Nephron progenitor cell (in vitro differentiated cells): ENCODE measurements around the gene GTF2I.
A peak's percentile ranks its signal among the peaks of the same experiment; 100 is the strongest.
"Not testable (repeated sequence)": the region's sequence is repeated elsewhere in the genome, so short reads cannot be mapped to it uniquely, and the experiment has no call there.

Experiments
- DNase-seq: peaks from one replicate; pipeline ENCODE4 v3.0.0; 2021
- H3K27ac Mint-ChIP-seq: 2 replicates; pipeline ENCODE4 v1.8.0; 2021; ENCODE audit warnings: mild to moderate bottlenecking, moderate library complexity, mixed read lengths
- H3K27me3 Mint-ChIP-seq: 2 replicates; pipeline ENCODE4 v1.8.0; 2021; ENCODE audit warnings: mild to moderate bottlenecking, low read depth, mixed read lengths; ENCODE audit not compliant: poor library complexity
- H3K36me3 Mint-ChIP-seq: 2 replicates; pipeline ENCODE4 v1.8.0; 2021; ENCODE audit warnings: low read depth, mixed read lengths
- H3K4me1 Mint-ChIP-seq: 2 replicates; pipeline ENCODE4 v1.8.0; 2021; ENCODE audit warnings: mixed read lengths
- H3K4me3 Mint-ChIP-seq: 2 replicates; pipeline ENCODE4 v1.8.0; 2021; ENCODE audit warnings: mild to moderate bottlenecking, moderate library complexity, mixed read lengths
- H3K9me3 Mint-ChIP-seq: 2 replicates; pipeline ENCODE4 v1.8.0; 2021; ENCODE audit warnings: mild to moderate bottlenecking, moderate library complexity, mixed read lengths
- CTCF ChIP-seq: fragments of 200-600 bp; sonication (generic); IDR thresholded peaks from 2 replicates; pipeline ENCODE4 v1.5.0; 2021; ENCODE audit warnings: antibody characterized with exemption

Gene GTF2I

DNA sequence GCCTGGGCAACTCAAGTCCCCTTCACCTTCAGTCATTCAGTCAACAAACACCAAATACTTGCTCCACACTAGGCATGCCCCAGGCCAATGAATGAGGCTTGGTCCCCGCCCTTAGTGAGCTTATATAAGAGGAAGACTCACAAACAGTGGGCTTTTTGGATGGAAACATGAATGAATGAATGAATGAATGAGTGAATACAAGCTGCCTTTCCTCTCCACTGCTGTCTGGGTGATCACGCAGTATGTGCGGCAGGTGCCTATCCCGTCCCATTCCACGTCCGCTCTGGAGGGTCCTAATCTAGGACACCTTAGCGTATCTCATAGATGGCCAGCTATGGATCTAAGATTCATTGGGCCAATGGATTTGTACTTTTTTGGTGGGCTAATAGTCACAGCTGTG is 19.8 kb upstream of the GTF2I start:
- H3K27me3 Mint-ChIP-seq, result peaks cover 2% of the 10 kb centered on the region
- peaks cover 11% of the 10 kb centered on the region for H3K4me1 Mint-ChIP-seq
- H3K4me3 Mint-ChIP-seq, result no peak overlapping the region
- no peak overlapping the region for H3K27ac Mint-ChIP-seq
- H3K9me3 Mint-ChIP-seq, result no peaks in the 10 kb centered on the region
- no peaks in the 10 kb centered on the region for H3K36me3 Mint-ChIP-seq
- DNase-seq, result no peak
- no peak for TF ChIP-seq CTCF

GRCh38 chr7:74650055-74650454 is 7.5 kb upstream of the GTF2I start:
- H3K4me3 Mint-ChIP-seq, H3K27me3 Mint-ChIP-seq, H3K27ac Mint-ChIP-seq, H3K36me3 Mint-ChIP-seq, DNase-seq, H3K9me3 Mint-ChIP-seq: not testable (repeated sequence)
- H3K4me1 Mint-ChIP-seq, result peaks cover 16% of the 10 kb centered on the region

DNA sequence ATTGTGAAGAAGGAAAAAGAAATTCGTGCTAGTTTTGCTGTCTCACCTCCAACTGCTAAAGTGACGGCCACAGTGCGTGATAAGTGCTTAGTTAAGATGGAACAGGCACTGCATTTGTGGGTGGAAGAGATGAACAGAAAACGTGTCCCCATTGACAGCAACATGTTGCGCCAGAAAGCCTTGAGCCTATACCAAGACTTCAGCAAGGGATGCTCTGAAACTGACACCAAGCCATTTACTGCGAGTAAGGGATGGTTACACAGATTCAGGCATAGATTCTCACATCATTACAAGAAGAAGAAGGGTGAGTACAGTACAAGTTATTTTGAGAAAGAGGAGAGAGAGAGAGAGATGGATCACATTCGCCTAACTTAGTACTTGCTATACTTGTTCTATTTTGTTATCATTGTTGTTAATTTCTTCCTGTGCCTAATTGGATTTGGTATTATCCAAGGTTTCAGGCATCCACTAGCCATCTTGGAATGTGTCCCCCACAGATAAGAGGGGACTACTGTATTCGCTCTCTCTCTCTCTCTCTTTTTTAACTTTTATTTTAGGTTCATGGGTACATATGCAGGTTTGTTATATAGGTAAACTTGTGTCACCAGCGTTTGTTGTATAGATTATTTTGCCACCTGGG is 6.9 kb upstream of the GTF2I start:
- DNase-seq, H3K36me3 Mint-ChIP-seq, H3K27me3 Mint-ChIP-seq, H3K27ac Mint-ChIP-seq, H3K9me3 Mint-ChIP-seq, H3K4me3 Mint-ChIP-seq: not testable (repeated sequence)
- peaks cover 21% of the 10 kb centered on the region for H3K4me1 Mint-ChIP-seq

DNA sequence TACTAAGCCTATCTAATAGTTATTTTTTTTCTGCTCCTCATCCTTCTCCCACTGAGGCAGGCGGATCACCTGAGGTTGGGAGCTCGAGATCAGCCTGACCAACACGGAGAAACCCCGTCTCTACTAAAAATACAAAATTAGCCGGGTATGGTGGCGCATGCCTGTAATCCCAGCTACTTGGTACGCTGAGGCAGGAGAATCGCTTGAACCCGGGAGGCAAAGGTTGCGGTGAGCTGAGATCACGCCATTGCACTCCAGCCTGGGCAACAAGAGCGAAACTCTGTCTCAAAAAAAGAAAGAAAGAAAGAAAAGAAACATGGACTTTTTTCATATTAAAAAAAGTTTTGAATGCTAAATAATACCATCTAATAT is 6.4 kb upstream of the GTF2I start:
- peaks cover 26% of the 10 kb centered on the region for H3K4me1 Mint-ChIP-seq
- DNase-seq, H3K36me3 Mint-ChIP-seq, H3K27ac Mint-ChIP-seq, H3K4me3 Mint-ChIP-seq, H3K27me3 Mint-ChIP-seq, H3K9me3 Mint-ChIP-seq: not testable (repeated sequence)

DNA sequence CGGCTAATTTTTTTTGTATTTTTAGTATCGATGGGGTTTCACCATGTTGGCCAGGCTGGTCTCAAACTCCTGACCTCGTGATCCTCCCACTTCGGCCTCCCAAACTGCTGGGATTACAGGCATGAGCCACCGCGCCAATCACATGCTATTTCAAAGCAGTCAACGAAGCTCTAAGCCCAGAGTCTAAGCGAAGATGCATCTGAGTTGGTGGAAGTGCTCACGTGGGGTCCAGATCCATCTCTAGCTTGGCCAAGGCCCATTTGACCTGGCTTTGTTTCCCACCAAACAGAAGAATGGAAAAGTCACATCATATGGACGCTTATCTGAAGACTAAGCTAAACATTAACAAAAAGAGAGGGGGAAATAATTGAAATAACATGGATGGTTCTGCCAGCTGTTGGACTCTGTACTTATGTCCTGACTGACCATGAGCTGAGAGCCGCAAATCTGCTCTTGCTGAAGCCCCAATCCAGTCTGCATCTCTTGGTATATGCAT is 3.8 kb upstream of the GTF2I start:
- Mint-ChIP-seq H3K4me3 (no peak overlapping the region), H3K4me1 (peaks cover 35% of the 10 kb centered on the region), H3K9me3 (no peaks in the 10 kb centered on the region), H3K36me3 (no peaks in the 10 kb centered on the region), H3K27me3 (peaks cover 6% of the 10 kb centered on the region), H3K27ac (peak overlapping the region; percentile 59)
- no peak for TF ChIP-seq CTCF
- no peak for DNase-seq

DNA sequence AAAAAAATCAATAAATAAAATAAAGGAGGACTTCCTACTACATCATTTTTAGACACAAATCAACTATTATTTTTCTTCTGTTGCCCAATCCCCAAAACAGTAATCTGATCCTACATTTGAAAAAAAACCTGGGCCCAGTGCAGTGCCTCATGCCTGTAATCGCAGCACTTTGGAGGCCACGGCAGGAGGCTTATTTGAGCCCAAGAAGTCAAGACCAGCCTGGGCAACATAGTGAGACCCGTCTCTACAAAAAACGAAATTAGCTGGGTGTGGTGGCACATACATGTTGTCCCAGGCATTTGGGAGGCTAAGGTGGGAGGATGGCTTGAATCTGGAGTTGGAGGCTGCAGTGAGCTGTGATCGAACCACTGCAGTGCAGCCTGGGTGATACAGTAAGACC is 2.7 kb upstream of the GTF2I start:
- no peak for TF ChIP-seq CTCF
- Mint-ChIP-seq H3K4me1 (peaks cover 39% of the 10 kb centered on the region), H3K36me3 (peaks cover 2% of the 10 kb centered on the region), H3K4me3 (peak overlapping the region; percentile 89), H3K27ac (peak overlapping the region; percentile 99), H3K27me3 (peaks cover 6% of the 10 kb centered on the region), H3K9me3 (no peaks in the 10 kb centered on the region)
- no peak for DNase-seq

- peak overlapping the region; percentile 99 for H3K27ac Mint-ChIP-seq
- peaks cover 39% of the 10 kb centered on the region for H3K4me1 Mint-ChIP-seq
- H3K36me3 Mint-ChIP-seq, result peaks cover 6% of the 10 kb centered on the region
- H3K4me3 Mint-ChIP-seq, result peak overlapping the region; percentile 89
- no peaks in the 10 kb centered on the region for H3K9me3 Mint-ChIP-seq
- H3K27me3 Mint-ChIP-seq, result peaks cover 6% of the 10 kb centered on the region
- TF ChIP-seq CTCF, result no peak
- no peak for DNase-seq
These were observed 2.2 kb upstream of the GTF2I start for GRCh38 chr7:74655324-74655723.
